H1 (cell line): ENCODE measurements around the gene AGBL4. TPM values are rescaled to one million over a fixed set of nuclear protein-coding genes. Genes with fewer than 3 reads are reported as not detected.

ENCODE experiments used
- CTCF ChIA-PET: fragments of 300-600 bp; sonication (Branson Sonifier 250); formaldehyde crosslinking; loops from one replicate; lab custom pipeline; 2021; ENCODE audit not compliant: partially characterized antibody; lab: Charles Lee
- POLR2A ChIA-PET: fragments of 300-600 bp; sonication (Branson Sonifier 250); formaldehyde crosslinking; loops from one replicate; lab custom pipeline; 2021; ENCODE audit warnings: inconsistent platforms; ENCODE audit not compliant: partially characterized antibody; lab: Charles Lee
- DNase-seq, 2 experiments: peaks; one replicate each; pipeline versions ENCODE4 v3.0.0 to v3.0.0-alpha.2; 2010 to 2022; ENCODE audit warnings: low spot score in 2 of 2, low read depth in 1 of 2, mixed read lengths in 1 of 2
- FAIRE-seq: peaks from 2 replicates; lab custom pipeline; 2011; peaks lifted over from hg19 to GRCh38; lab: Jason Lieb, UNC
- H2AFZ ChIP-seq: 2 replicates; pipeline ENCODE4 v1.8.1; 2012; ENCODE audit warnings: low read length, inconsistent platforms
- H2AK5ac ChIP-seq: 2 replicates; pipeline ENCODE4 v1.6.1; 2013; ENCODE audit warnings: low read depth, low read length
- H2BK120ac ChIP-seq: replicated peaks from 2 replicates; pipeline ENCODE3; 2013; ENCODE audit warnings: low read depth, low read length, inconsistent platforms
- H2BK12ac ChIP-seq: 2 replicates; pipeline ENCODE4 v1.6.1; 2013; ENCODE audit warnings: low read depth, low read length
- H2BK15ac ChIP-seq: 2 replicates; pipeline ENCODE4 v1.6.1; 2013; ENCODE audit warnings: low read length
- H2BK20ac ChIP-seq: 2 replicates; pipeline ENCODE4 v1.6.1; 2013; ENCODE audit warnings: low read length
- H2BK5ac ChIP-seq: 2 replicates; pipeline ENCODE4 v1.6.1; 2013; ENCODE audit warnings: low read depth, low read length
- H3K14ac ChIP-seq: 2 replicates; pipeline ENCODE4 v1.6.1; 2013; ENCODE audit warnings: inconsistent platforms; ENCODE audit not compliant: insufficient read length
- H3K18ac ChIP-seq: 2 replicates; pipeline ENCODE4 v1.6.1; 2013; ENCODE audit warnings: low read length; ENCODE audit errors: extremely low read depth
- H3K23ac ChIP-seq: 2 replicates; pipeline ENCODE4 v1.6.1; 2013; ENCODE audit warnings: inconsistent platforms; ENCODE audit not compliant: insufficient read length
- H3K23me2 ChIP-seq: 2 replicates; pipeline ENCODE4 v1.6.1; 2013; ENCODE audit warnings: low read depth, low read length
- H3K27ac ChIP-seq: 2 replicates; pipeline ENCODE4 v1.6.1; 2011; ENCODE audit warnings: low read depth, low read length, inconsistent platforms
- H3K27me3 ChIP-seq, 4 experiments: replicated peaks in 1 of 4; 1 replicate in 1 of 4; 2 replicates in 3 of 4; pipeline versions ENCODE4 v1.6.1 to v1.8.1; 2011 to 2013; ENCODE audit warnings: low read length in 3 of 4, mild to moderate bottlenecking in 3 of 4, inconsistent platforms in 2 of 4, mixed read lengths in 2 of 4, moderate library complexity in 1 of 4; ENCODE audit not compliant: control insufficient read depth in 3 of 4, insufficient read depth in 3 of 4; ENCODE audit errors: extremely low read depth in 1 of 4
- H3K36me3 ChIP-seq, 4 experiments: 2 replicates each; pipeline versions ENCODE4 v1.6.1 to v1.8.1; 2011 to 2013; ENCODE audit warnings: mild to moderate bottlenecking in 4 of 4, low read length in 3 of 4, moderate library complexity in 2 of 4, control low read depth in 1 of 4, inconsistent platforms in 1 of 4; ENCODE audit not compliant: insufficient read depth in 4 of 4, control insufficient read depth in 2 of 4
- H3K4ac ChIP-seq: replicated peaks from 2 replicates; pipeline ENCODE3; 2013; ENCODE audit warnings: low read length, low read depth, mixed read lengths, inconsistent platforms; ENCODE audit not compliant: insufficient read length
- H3K4me1 ChIP-seq, 4 experiments: replicated peaks in 1 of 4; 1 replicate in 1 of 4; 2 replicates in 3 of 4; pipeline versions ENCODE4 v1.6.1 to v1.8.1; 2011 to 2013; ENCODE audit warnings: low read length in 3 of 4, inconsistent platforms in 2 of 4, mixed read lengths in 1 of 4; ENCODE audit not compliant: insufficient read depth in 4 of 4, control insufficient read depth in 3 of 4
- H3K4me2 ChIP-seq, 2 experiments: 2 replicates each; pipeline versions ENCODE4 v1.6.1 to v1.8.1; 2011 to 2013; ENCODE audit warnings: low read depth in 2 of 2, low read length in 2 of 2, control low read depth in 1 of 2, inconsistent platforms in 1 of 2, mild to moderate bottlenecking in 1 of 2; ENCODE audit not compliant: insufficient read depth in 1 of 2
- H3K4me3 ChIP-seq, 4 experiments: fragments of 200-600, 300-600 bp in 1 of 4; sonication (generic), shearing (Covaris generic), sonication (Bioruptor Twin) in 1 of 4; 2 replicates each; pipeline versions ENCODE4 v1.5.1 to v1.8.1; 2011 to 2016; ENCODE audit warnings: low read length in 4 of 4, low read depth in 3 of 4, control low read depth in 2 of 4, inconsistent platforms in 2 of 4, mild to moderate bottlenecking in 2 of 4, mixed read lengths in 1 of 4, moderate library complexity in 1 of 4; ENCODE audit not compliant: insufficient read depth in 2 of 4; ENCODE audit errors: extremely low read depth in 1 of 4
- H3K56ac ChIP-seq: replicated peaks from 2 replicates; pipeline ENCODE3; 2013; ENCODE audit warnings: low read depth, mild to moderate bottlenecking, mixed read lengths, low read length, inconsistent platforms; ENCODE audit not compliant: insufficient read length
- H3K79me1 ChIP-seq: 2 replicates; pipeline ENCODE4 v1.6.1; 2013; ENCODE audit warnings: low read depth, low read length, control low read depth
- H3K79me2 ChIP-seq, 2 experiments: 2 replicates each; pipeline versions ENCODE4 v1.6.1 to v1.8.1; 2012 to 2013; ENCODE audit warnings: low read length in 2 of 2, mild to moderate bottlenecking in 2 of 2, inconsistent platforms in 1 of 2; ENCODE audit not compliant: insufficient read depth in 2 of 2, control insufficient read depth in 1 of 2
- H3K9ac ChIP-seq, 4 experiments: replicated peaks in 1 of 4; 1 replicate in 1 of 4; 2 replicates in 3 of 4; pipeline versions ENCODE4 v1.6.1 to v1.8.1; 2011 to 2013; ENCODE audit warnings: low read depth in 3 of 4, low read length in 3 of 4, control low read depth in 2 of 4, mild to moderate bottlenecking in 2 of 4, moderate library complexity in 2 of 4, inconsistent platforms in 1 of 4; ENCODE audit errors: extremely low read depth in 1 of 4
- H3K9me3 ChIP-seq, 2 experiments: 2 replicates each; pipeline versions ENCODE4 v1.6.1 to v1.8.1; 2012 to 2013; ENCODE audit warnings: mild to moderate bottlenecking in 2 of 2, moderate library complexity in 2 of 2, control low read depth in 1 of 2, inconsistent platforms in 1 of 2, low read depth in 1 of 2, low read length in 1 of 2, mixed read lengths in 1 of 2; ENCODE audit not compliant: insufficient read depth in 2 of 2
- H4K20me1 ChIP-seq, 2 experiments: replicated peaks in 1 of 2; 2 replicates each; pipeline versions ENCODE3 to v1.8.1; 2011 to 2013; ENCODE audit warnings: inconsistent platforms in 2 of 2, low read length in 2 of 2, mild to moderate bottlenecking in 1 of 2; ENCODE audit not compliant: insufficient read depth in 2 of 2, control insufficient read depth in 1 of 2
- H4K5ac ChIP-seq: 2 replicates; pipeline ENCODE4 v1.6.1; 2013; ENCODE audit warnings: low read length, low read depth, mixed read lengths, inconsistent platforms; ENCODE audit not compliant: insufficient read length
- H4K8ac ChIP-seq: 2 replicates; pipeline ENCODE4 v1.8.0; 2013; ENCODE audit warnings: mild to moderate bottlenecking, moderate library complexity, low read length, inconsistent platforms; ENCODE audit not compliant: insufficient read depth; ENCODE audit errors: extremely low read depth
- H4K91ac ChIP-seq: replicated peaks from 2 replicates; pipeline ENCODE3; 2013; ENCODE audit warnings: low read length, mixed read lengths, inconsistent platforms; ENCODE audit not compliant: insufficient read length
- KDM4A ChIP-seq: IDR thresholded peaks from one replicate; pipeline ENCODE4 v1.7.1; 2012; ENCODE audit warnings: low read depth, mild to moderate bottlenecking, moderate library complexity, low read length, inconsistent platforms; ENCODE audit not compliant: severe bottlenecking
- SIN3A ChIP-seq, 2 experiments: IDR thresholded peaks in 1 of 2; conservative IDR thresholded peaks in 1 of 2; 2 replicates each; pipeline ENCODE4 v1.6.1; 2011 to 2012; ENCODE audit warnings: low read length in 2 of 2, improper control_type of control experiment in 1 of 2, low read depth in 1 of 2, mild to moderate bottlenecking in 1 of 2
- TBP ChIP-seq: IDR thresholded peaks from 2 replicates; pipeline ENCODE4 v1.6.1; 2011; ENCODE audit warnings: low read depth, low read length, improper control_type of control experiment
- TCF12 ChIP-seq: IDR thresholded peaks from 2 replicates; pipeline ENCODE4 v1.6.1; 2011; ENCODE audit warnings: low read depth, mild to moderate bottlenecking, low read length
- YY1 ChIP-seq: IDR thresholded peaks from 2 replicates; pipeline ENCODE4 v1.6.1; 2011; ENCODE audit warnings: low read depth, mild to moderate bottlenecking, low read length
- WGBS, 2 experiments: shearing (Covaris generic) in 1 of 2; methylation state at CpG; one replicate each; pipeline versions ENCODE4 v1.1.6 to v1.1.7; 2013 to 2015; ENCODE audit warnings: low lambda C conversion rate in 2 of 2, mixed read lengths in 2 of 2, inconsistent platforms in 1 of 2, low coverage in 1 of 2, missing lambda C conversion rate in 1 of 2; ENCODE audit not compliant: insufficient replicate concordance in 2 of 2, insufficient coverage in 1 of 2, insufficient read length in 1 of 2; ENCODE audit errors: extremely low coverage in 1 of 2, missing lambda C conversion rate in 1 of 2; 5-methylcytosine and 5-hydroxymethylcytosine counted together
- long read RNA-seq, 2 experiments: library from RNA in 1 of 2; library from capped mRNA in 1 of 2; stranded (forward); transcript quantifications; one replicate each; pipeline ENCODE4 v2.0.0, GENCODE V29; 2021; ENCODE audit warnings: inconsistent platforms in 1 of 2
- polyA minus RNA-seq, 3 experiments: library from RNA; depleted of rRNA, polyadenylated mRNA; stranded (reverse); fragments of >200 nt; gene quantifications; 1 replicate in 2 of 3; 2 replicates in 1 of 3; pipeline ENCODE4 v1.2.3, GENCODE V29; 2011
- polyA plus RNA-seq, 7 experiments: library from polyadenylated mRNA; depleted of rRNA in 3 of 7; stranded (reverse) in 5 of 7; unstranded in 2 of 7; fragments of >200 nt in 5 of 7; fragments of 200-250 nt in 2 of 7; gene quantifications; 1 replicate in 5 of 7; 2 replicates in 1 of 7; 4 replicates in 1 of 7; pipeline versions ENCODE4 v1.2.1 to v1.2.3, GENCODE V29; 2011 to 2013; ENCODE audit warnings: missing spikeins in 2 of 7, mixed read lengths in 2 of 7
- total RNA-seq: library from RNA; stranded (reverse); fragmentation: NEBNext Ultra II Directional; extraction: Animal tissue kit (Norgen Biotek cat#: 25700); gene quantifications from 2 replicates; pipeline ENCODE4 v1.2.1, GENCODE V29; 2021
- TF ChIP-seq, protein P1 (sequence below): IDR thresholded peaks from 2 replicates; pipeline ENCODE4 v1.6.1; 2011; ENCODE audit warnings: low read length, improper control_type of control experiment
- TF ChIP-seq, protein P2 (sequence below): IDR thresholded peaks from 2 replicates; pipeline ENCODE4 v1.6.1; 2012; ENCODE audit warnings: inconsistent platforms

AGBL4 gene
- 0.41 and 0.46 TPM in 2 replicates for total RNA-seq
- 0.25 and 0.45 TPM in 2 replicates for polyA plus RNA-seq (2011; rRNA removed)
- polyA plus RNA-seq (2011; cell fraction: cytosol; rRNA removed): 0.21 TPM
- 0.36 TPM for polyA plus RNA-seq (2011; cell fraction: nucleus; rRNA removed)
- polyA plus RNA-seq (2012, experiment 1 of 2): 0.11 to 0.13 TPM in 2 of 4 replicates, not detected in the others
- not detected for polyA plus RNA-seq (2012, experiment 2 of 2)
- polyA plus RNA-seq (2013, experiment 1 of 2): 0.14 TPM
- 0.11 TPM for polyA plus RNA-seq (2013, experiment 2 of 2)
- polyA minus RNA-seq (2011; rRNA and poly(A)+ RNA removed): 0.59 and 0.95 TPM in 2 replicates
- polyA minus RNA-seq (2011; cell fraction: cytosol; rRNA and poly(A)+ RNA removed): not detected
- 0.70 TPM for polyA minus RNA-seq (2011; cell fraction: nucleus; rRNA and poly(A)+ RNA removed)
- long read RNA-seq, experiment 1: 0 reads
- long read RNA-seq, experiment 2, partial matches to known transcripts: 0 of 1 reads
- long read RNA-seq, experiment 2, other reads (novel, unspliced or antisense): 1 of 1 reads

DNA sequence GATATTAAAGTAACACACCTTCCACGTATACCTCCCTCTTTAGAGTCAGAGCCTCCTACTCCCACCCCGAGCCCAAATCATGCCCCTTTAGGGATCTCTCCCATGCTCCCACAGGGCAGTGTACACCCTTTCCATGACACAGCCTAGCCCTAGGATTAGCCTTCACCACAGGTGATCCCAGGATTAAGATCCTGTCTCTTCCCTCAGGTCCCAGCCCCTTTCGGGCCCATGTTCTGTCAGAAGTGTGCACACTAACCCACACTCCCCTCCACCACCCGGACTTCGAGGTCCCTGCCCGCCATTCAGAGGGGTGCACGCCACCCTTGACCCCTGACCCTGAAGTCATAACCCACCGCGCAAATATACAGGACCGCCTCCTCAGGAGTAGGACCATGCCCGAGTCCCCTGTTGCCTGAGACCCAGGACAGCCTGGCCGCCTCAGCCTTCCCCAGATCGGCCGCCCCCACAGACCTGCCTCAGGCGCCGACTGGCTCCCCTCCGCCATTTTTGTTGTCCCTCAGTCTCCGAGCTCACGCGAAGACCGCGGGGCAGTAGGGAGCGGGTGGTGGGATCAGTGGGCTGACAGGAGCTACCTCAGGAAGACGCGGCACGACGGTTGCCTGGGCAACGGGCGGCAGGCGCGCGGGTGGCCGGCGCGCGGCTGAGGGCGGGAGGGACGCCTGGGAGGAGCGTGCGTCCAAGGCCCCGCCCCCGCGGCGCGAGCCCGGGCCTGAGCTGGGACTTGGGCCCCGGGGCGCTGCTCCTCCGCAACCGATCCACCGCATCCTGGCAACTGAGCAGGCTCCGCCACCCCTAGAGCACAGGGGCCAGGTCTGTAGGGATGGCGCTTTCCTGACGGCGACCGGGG, at the start of gene AGBL4:
Gene AGBL4, minus strand, starts transcription at position 663 of the 868 bp plus-strand sequence.
- H2BK5ac ChIP-seq: no peak within 1 kb of the TSS
- 0 out of 2 replicates have a peak, but pooled peaks have one; percentile 39 for TF ChIP-seq YY1
- no peak for TF ChIP-seq TBP
- peak; percentile 77 for TF ChIP-seq KDM4A
- TF ChIP-seq, protein P1, sequence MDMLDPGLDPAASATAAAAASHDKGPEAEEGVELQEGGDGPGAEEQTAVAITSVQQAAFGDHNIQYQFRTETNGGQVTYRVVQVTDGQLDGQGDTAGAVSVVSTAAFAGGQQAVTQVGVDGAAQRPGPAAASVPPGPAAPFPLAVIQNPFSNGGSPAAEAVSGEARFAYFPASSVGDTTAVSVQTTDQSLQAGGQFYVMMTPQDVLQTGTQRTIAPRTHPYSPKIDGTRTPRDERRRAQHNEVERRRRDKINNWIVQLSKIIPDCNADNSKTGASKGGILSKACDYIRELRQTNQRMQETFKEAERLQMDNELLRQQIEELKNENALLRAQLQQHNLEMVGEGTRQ: no peak
- TF ChIP-seq TCF12: no peak
- TF ChIP-seq, protein P2, sequence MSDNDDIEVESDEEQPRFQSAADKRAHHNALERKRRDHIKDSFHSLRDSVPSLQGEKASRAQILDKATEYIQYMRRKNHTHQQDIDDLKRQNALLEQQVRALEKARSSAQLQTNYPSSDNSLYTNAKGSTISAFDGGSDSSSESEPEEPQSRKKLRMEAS: 0 out of 2 replicates have a peak, but pooled peaks have one; percentile 19
- TF ChIP-seq SIN3A (conservative IDR thresholded peaks at IDR 0.05 in 1 of 2, IDR thresholded peaks at IDR 0.05 in 1 of 2; ENCODE audit: low read depth in 1 of 2, low read length in 2 of 2): peak in 1 of 2 experiments; percentile 70; a peak in 1 of 4 replicates

More for the DNA sequence above, at the start of gene AGBL4:
- WGBS, 2 experiments: 46% methylated on average over 41 of the region's 56 CpGs; no CpG with 5 or more reads in 1 of the 2 experiments
- Histone ChIP-seq H2AFZ (peak within 1 kb of the TSS; percentile 99), H2AK5ac (no peak within 1 kb of the TSS), H2BK20ac (no peak within 1 kb of the TSS), H3K4me1 (no peaks in the 10 kb centered on the region), H3K14ac (no peak within 1 kb of the TSS), H3K79me1 (no peaks in the 10 kb centered on the region), H3K4me3 (peak within 1 kb of the TSS; percentile 40 to 61 (median 52)), H3K56ac (no peak within 1 kb of the TSS), H2BK12ac (no peak within 1 kb of the TSS), H3K23ac (no peak within 1 kb of the TSS), H3K9me3 (peaks cover 12 to 33% of the 10 kb centered on the region in 2 experiments; a peak in 3 of 4 replicates), H3K79me2 (no peaks in the 10 kb centered on the region), H2BK15ac (no peak within 1 kb of the TSS), H3K23me2 (no peaks in the 10 kb centered on the region; the same call in 1 of the 2 replicates), H4K91ac (no peak within 1 kb of the TSS), H3K27me3 (peaks cover 0 to 14% (median 8%) of the 10 kb centered on the region in 4 experiments; a peak in 4 of 7 replicates), H4K8ac (peak within 1 kb of the TSS; percentile 43; the same call in 1 of the 2 replicates), H3K4ac (no peak within 1 kb of the TSS), H3K36me3 (no peaks in the 10 kb centered on the region), H3K4me2 (peak within 1 kb of the TSS; percentile 78 to 85), H4K20me1 (no peaks in the 10 kb centered on the region), H3K27ac (no peak within 1 kb of the TSS), H3K9ac (peak within 1 kb of the TSS in 1 of 4 experiments; percentile 50; a peak in 2 of 7 replicates), H2BK120ac (no peak within 1 kb of the TSS), H4K5ac (no peak within 1 kb of the TSS), H3K18ac (no peak within 1 kb of the TSS)
- DNase-seq (peak in 1 of 2 experiments; percentile 87), FAIRE-seq (no peak)
- POLR2A ChIA-PET: no interaction called here
- CTCF ChIA-PET: no interaction called here
